Urothelium cell line (cell line): Measurements from ENCODE around the gene SOAT2.
"Not testable (repeated sequence)": the region's sequence is repeated elsewhere in the genome, so short reads cannot be mapped to it uniquely, and the experiment has no call there.

Experiments used
- DNase-seq: peaks from one replicate; pipeline ENCODE4 v3.0.0; 2011; ENCODE audit warnings: low spot score, mixed read lengths
- FAIRE-seq: peaks from 2 replicates; lab custom pipeline; 2011; peaks lifted over from hg19 to GRCh38; lab: Jason Lieb, UNC

Gene SOAT2

GRCh38 chr12:53101931-53102781 is 1.1 kb upstream of the SOAT2 start:
- DNase-seq (no peak), FAIRE-seq (no peak)

GRCh38 chr12:53103860-53104305 is 597 bp downstream of the SOAT2 start:
- DNase-seq (no peak), FAIRE-seq (no peak)

- FAIRE-seq = no peak
- DNase-seq = no peak
Observed at GRCh38 chr12:53105256-53105655, 2.0 kb downstream of the SOAT2 start.

- no peak for FAIRE-seq
Observed at GRCh38 chr12:53105712-53106439, 2.6 kb downstream of the SOAT2 start.

GRCh38 chr12:53107122-53107521 is 3.8 kb downstream of the SOAT2 start:
- FAIRE-seq = no peak

More at GRCh38 chr12:53105712-53106439, 2.6 kb downstream of the SOAT2 start:
- no peak for DNase-seq

GRCh38 chr12:53112431-53112830 is 9.1 kb downstream of the SOAT2 start:
- not testable (repeated sequence) for FAIRE-seq, DNase-seq

More at GRCh38 chr12:53107122-53107521, 3.8 kb downstream of the SOAT2 start:
- no peak for DNase-seq

GRCh38 chr12:53113136-53113705 is 9.9 kb downstream of the SOAT2 start:
- no peak for DNase-seq
- FAIRE-seq = no peak

GRCh38 chr12:53113951-53114350 is 10.7 kb downstream of the SOAT2 start:
- FAIRE-seq (no peak), DNase-seq (no peak)

- DNase-seq (no peak), FAIRE-seq (no peak)
Observed at GRCh38 chr12:53115112-53115890, 12.0 kb downstream of the SOAT2 start.

- DNase-seq (peak; percentile 2), FAIRE-seq (no peak)
Observed at GRCh38 chr12:53115891-53116648, 12.8 kb downstream of the SOAT2 start.

GRCh38 chr12:53118751-53119300 is 15.5 kb downstream of the SOAT2 start:
- DNase-seq (no peak), FAIRE-seq (no peak)

- FAIRE-seq (no peak), DNase-seq (no peak)
Observed at GRCh38 chr12:53120685-53121525, 17.6 kb downstream of the SOAT2 start.

- FAIRE-seq (no peak), DNase-seq (peak; percentile 28)
Observed at GRCh38 chr12:53122961-53123468, 19.7 kb downstream of the SOAT2 start.

- FAIRE-seq = no peak
- peak; percentile 49 for DNase-seq
Observed at GRCh38 chr12:53123578-53124351, 20.5 kb downstream of the SOAT2 start.

GRCh38 chr12:53124352-53124723 is 21.1 kb downstream of the SOAT2 start:
- DNase-seq (no peak), FAIRE-seq (no peak)

GRCh38 chr12:53127169-53127568 is 23.9 kb downstream of the SOAT2 start:
- no peak for DNase-seq
- FAIRE-seq = no peak

- DNase-seq = no peak
- no peak for FAIRE-seq
Observed at GRCh38 chr12:53128780-53129569, 25.7 kb downstream of the SOAT2 start.
